ENCODE measurements around the gene SENP7. TPM values are rescaled to one million over a fixed set of nuclear protein-coding genes. Genes with fewer than 3 reads are reported as not detected.

Gene SENP7
- polyA plus RNA-seq, 1 of the 3 experiments (the other 2 are of a cell fraction): 2.7 TPM

DNA sequence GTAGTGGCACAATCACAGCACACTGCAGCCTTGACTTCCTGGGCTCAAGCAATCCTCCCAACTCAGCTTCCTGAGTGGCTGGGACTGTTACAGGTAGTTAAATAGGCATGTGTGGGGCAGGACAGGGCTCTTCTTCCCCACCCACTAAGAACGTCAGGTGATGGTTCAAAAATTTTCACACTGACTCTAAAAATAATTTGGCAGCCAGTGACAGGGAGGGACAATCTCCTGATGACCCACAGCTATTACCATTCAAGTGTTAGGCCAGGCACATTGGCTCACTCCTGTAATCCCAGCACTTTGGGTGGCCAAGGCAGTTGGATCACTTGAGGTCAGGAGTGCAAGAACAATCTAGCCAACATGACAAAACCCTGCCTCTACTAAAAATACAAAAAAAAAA lies 36.5 kb upstream of the SENP7 start:
- WGBS (ENCODE audit: low lambda C conversion rate): 71% methylated on average over 1 of the region's 1 CpG
- no peaks in the 10 kb centered on the region for H3K27me3 ChIP-seq (ENCODE audit: insufficient read depth)
- H3K9ac ChIP-seq: no peak overlapping the region
- H2AFZ ChIP-seq (ENCODE audit: low read depth): no peak overlapping the region
- H3K9me2 ChIP-seq: no peaks in the 10 kb centered on the region
- H3F3A ChIP-seq (replicated peaks; ENCODE audit: insufficient read depth): no peaks in the 10 kb centered on the region
- H3K4me2 ChIP-seq: no peak overlapping the region
- DNase-seq: no peak
- H3K4me3 ChIP-seq (ENCODE audit: low read depth in 2 of 2, low read length in 1 of 2): no peak overlapping the region
- H3K79me2 ChIP-seq (ENCODE audit: insufficient read depth): no peaks in the 10 kb centered on the region
- TF ChIP-seq, protein P1, sequence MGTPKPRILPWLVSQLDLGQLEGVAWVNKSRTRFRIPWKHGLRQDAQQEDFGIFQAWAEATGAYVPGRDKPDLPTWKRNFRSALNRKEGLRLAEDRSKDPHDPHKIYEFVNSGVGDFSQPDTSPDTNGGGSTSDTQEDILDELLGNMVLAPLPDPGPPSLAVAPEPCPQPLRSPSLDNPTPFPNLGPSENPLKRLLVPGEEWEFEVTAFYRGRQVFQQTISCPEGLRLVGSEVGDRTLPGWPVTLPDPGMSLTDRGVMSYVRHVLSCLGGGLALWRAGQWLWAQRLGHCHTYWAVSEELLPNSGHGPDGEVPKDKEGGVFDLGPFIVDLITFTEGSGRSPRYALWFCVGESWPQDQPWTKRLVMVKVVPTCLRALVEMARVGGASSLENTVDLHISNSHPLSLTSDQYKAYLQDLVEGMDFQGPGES (IDR thresholded peaks at IDR 0.05; ENCODE audit: low read depth, low read length): no peak
- TF ChIP-seq EZH2phosphoT487 (IDR thresholded peaks at IDR 0.05; ENCODE audit: borderline replicate concordance, low read depth) (no peak), NFIC (IDR thresholded peaks at IDR 0.05; ENCODE audit: borderline replicate concordance) (no peak), SIN3A (IDR thresholded peaks at IDR 0.05; ENCODE audit: borderline replicate concordance, low read depth, low read length) (no peak), RFX5 (IDR thresholded peaks at IDR 0.05; ENCODE audit: low read length) (no peak)
- POLR2A ChIA-PET: no interaction called here
- no peaks in the 10 kb centered on the region for H3K9me3 ChIP-seq
- no peaks in the 10 kb centered on the region for H4K20me1 ChIP-seq (ENCODE audit: insufficient read depth)
- no peaks in the 10 kb centered on the region for H3K4me1 ChIP-seq (ENCODE audit: control insufficient read depth in 1 of 2, insufficient read depth in 2 of 2, low read depth in 1 of 2, low read length in 1 of 2)
- no peaks in the 10 kb centered on the region for H3K36me3 ChIP-seq (replicated peaks in 1 of 2; ENCODE audit: control insufficient read depth in 1 of 2, insufficient read depth in 2 of 2, low read length in 1 of 2)
- no peak overlapping the region for H3K27ac ChIP-seq (ENCODE audit: low read depth in 2 of 2, low read length in 1 of 2)
- CTCF ChIA-PET: no interaction called here

DNA sequence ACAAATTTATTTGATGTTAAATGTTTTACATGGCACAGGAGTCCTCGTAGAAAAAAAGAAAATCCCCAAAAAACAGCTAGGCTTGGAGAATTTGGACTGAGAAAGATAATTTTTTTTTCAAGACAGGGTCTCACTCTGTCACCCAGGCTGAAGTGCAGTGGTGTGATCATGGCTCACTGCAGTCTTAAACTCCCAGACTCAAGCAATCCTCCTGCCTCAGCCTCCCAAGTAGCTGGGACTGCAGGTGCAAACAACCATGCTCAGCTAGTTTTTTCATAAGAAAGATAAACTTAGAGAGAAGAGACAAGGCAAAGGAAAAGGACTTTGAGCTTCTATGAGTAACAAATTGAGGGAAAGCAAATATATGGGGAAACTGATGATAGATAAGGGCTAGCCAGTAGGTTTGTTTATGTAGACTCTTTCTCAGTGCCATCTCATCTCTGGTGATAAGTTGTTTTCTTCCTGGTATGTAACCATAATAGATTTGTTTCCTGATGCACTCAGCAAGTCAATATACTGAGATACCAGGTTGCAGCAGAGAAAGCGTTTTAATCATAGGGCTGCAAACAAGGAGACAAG lies 35.6 kb upstream of the SENP7 start:
- no peaks in the 10 kb centered on the region for H3K36me3 ChIP-seq (replicated peaks in 1 of 2; ENCODE audit: control insufficient read depth in 1 of 2, insufficient read depth in 2 of 2, low read length in 1 of 2)
- no peak overlapping the region for H3K4me2 ChIP-seq
- TF ChIP-seq TAF1 (IDR thresholded peaks at IDR 0.05; ENCODE audit: borderline replicate concordance, low read depth, low read length): no peak
- no peak for TF ChIP-seq JUND (IDR thresholded peaks at IDR 0.05)
- no peak for TF ChIP-seq FOXJ3 (CRISPR knock-in tag; IDR thresholded peaks at IDR 0.05)
- TF ChIP-seq MXI1 (IDR thresholded peaks at IDR 0.05; ENCODE audit: low read depth, low read length): no peak
- TF ChIP-seq EP300 (IDR thresholded peaks at IDR 0.05; ENCODE audit: borderline replicate concordance in 1 of 2, low read depth in 1 of 2, low read length in 1 of 2): no peak
- TF ChIP-seq TCF12 (IDR thresholded peaks at IDR 0.05): no peak
- no peak for TF ChIP-seq RFX5 (IDR thresholded peaks at IDR 0.05; ENCODE audit: low read length)
- TF ChIP-seq EZH2phosphoT487 (IDR thresholded peaks at IDR 0.05; ENCODE audit: borderline replicate concordance, low read depth): no peak
- TF ChIP-seq GATA2 (CRISPR knock-in tag; IDR thresholded peaks at IDR 0.05): no peak
- TF ChIP-seq SIN3A (IDR thresholded peaks at IDR 0.05; ENCODE audit: borderline replicate concordance, low read depth, low read length): no peak
- TF ChIP-seq, protein P2, sequence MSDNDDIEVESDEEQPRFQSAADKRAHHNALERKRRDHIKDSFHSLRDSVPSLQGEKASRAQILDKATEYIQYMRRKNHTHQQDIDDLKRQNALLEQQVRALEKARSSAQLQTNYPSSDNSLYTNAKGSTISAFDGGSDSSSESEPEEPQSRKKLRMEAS (IDR thresholded peaks at IDR 0.05; ENCODE audit: low read depth): no peak
- TF ChIP-seq NFIC (IDR thresholded peaks at IDR 0.05; ENCODE audit: borderline replicate concordance): no peak
- TF ChIP-seq CHD2 (IDR thresholded peaks at IDR 0.05; ENCODE audit: low read length, partially characterized antibody): no peak
- TF ChIP-seq RCOR1 (IDR thresholded peaks at IDR 0.05; ENCODE audit: low read length): no peak
- TF ChIP-seq, protein P3, sequence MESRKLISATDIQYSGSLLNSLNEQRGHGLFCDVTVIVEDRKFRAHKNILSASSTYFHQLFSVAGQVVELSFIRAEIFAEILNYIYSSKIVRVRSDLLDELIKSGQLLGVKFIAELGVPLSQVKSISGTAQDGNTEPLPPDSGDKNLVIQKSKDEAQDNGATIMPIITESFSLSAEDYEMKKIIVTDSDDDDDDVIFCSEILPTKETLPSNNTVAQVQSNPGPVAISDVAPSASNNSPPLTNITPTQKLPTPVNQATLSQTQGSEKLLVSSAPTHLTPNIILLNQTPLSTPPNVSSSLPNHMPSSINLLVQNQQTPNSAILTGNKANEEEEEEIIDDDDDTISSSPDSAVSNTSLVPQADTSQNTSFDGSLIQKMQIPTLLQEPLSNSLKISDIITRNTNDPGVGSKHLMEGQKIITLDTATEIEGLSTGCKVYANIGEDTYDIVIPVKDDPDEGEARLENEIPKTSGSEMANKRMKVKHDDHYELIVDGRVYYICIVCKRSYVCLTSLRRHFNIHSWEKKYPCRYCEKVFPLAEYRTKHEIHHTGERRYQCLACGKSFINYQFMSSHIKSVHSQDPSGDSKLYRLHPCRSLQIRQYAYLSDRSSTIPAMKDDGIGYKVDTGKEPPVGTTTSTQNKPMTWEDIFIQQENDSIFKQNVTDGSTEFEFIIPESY (IDR thresholded peaks at IDR 0.05; ENCODE audit: borderline replicate concordance, low read depth): no peak
- CTCF ChIA-PET: no interaction called here
- no peak overlapping the region for H2AFZ ChIP-seq (ENCODE audit: low read depth)
- no peaks in the 10 kb centered on the region for H3K9me3 ChIP-seq
- no peak overlapping the region for H3K27ac ChIP-seq (ENCODE audit: low read depth in 2 of 2, low read length in 1 of 2)
- no peak overlapping the region for H3K4me3 ChIP-seq (ENCODE audit: low read depth in 2 of 2, low read length in 1 of 2)
- 24% methylated on average over 2 of the region's 2 CpGs for WGBS (ENCODE audit: low lambda C conversion rate)
- no peak for DNase-seq
- no peaks in the 10 kb centered on the region for H3F3A ChIP-seq (replicated peaks; ENCODE audit: insufficient read depth)
- POLR2A ChIA-PET: no interaction called here
- no peaks in the 10 kb centered on the region for H4K20me1 ChIP-seq (ENCODE audit: insufficient read depth)
- no peak overlapping the region for H3K9ac ChIP-seq
- H3K4me1 ChIP-seq (ENCODE audit: control insufficient read depth in 1 of 2, insufficient read depth in 2 of 2, low read depth in 1 of 2, low read length in 1 of 2): no peaks in the 10 kb centered on the region
- H3K9me2 ChIP-seq: no peaks in the 10 kb centered on the region
- no peaks in the 10 kb centered on the region for H3K27me3 ChIP-seq (ENCODE audit: insufficient read depth)
- H3K79me2 ChIP-seq (ENCODE audit: insufficient read depth): no peaks in the 10 kb centered on the region

Measured in SK-N-SH (cell line).